Mesothelial cell of epicardium (in vitro differentiated cells): ENCODE data around the gene BLTP1. TPM values are rescaled to one million over a fixed set of nuclear protein-coding genes. Genes with fewer than 3 reads are reported as not detected.

Source experiments
- DNase-seq, 2 experiments: peaks; one replicate each; pipeline ENCODE4 v3.0.0; 2021; ENCODE audit warnings: low spot score in 2 of 2; ENCODE audit not compliant: unreplicated experiment in 2 of 2
- H3K27ac Mint-ChIP-seq: 2 replicates; pipeline ENCODE4 v1.8.0; 2021; ENCODE audit warnings: mixed read lengths
- H3K27me3 Mint-ChIP-seq: 2 replicates; pipeline ENCODE4 v1.8.0; 2021; ENCODE audit warnings: low read depth, mixed read lengths
- H3K36me3 Mint-ChIP-seq: 2 replicates; pipeline ENCODE4 v1.8.0; 2021; ENCODE audit warnings: mixed read lengths
- H3K4me1 Mint-ChIP-seq: 2 replicates; pipeline ENCODE4 v1.8.0; 2021; ENCODE audit warnings: mixed read lengths
- H3K4me3 Mint-ChIP-seq: 2 replicates; pipeline ENCODE4 v1.8.0; 2021; ENCODE audit warnings: mild to moderate bottlenecking, moderate library complexity, mixed read lengths
- H3K9me3 Mint-ChIP-seq: 2 replicates; pipeline ENCODE4 v1.8.0; 2021; ENCODE audit warnings: mixed read lengths
- CTCF ChIP-seq: fragments of 200-600 bp; sonication (generic); IDR thresholded peaks from one replicate; pipeline ENCODE4 v1.5.0; 2021; ENCODE audit warnings: antibody characterized with exemption; ENCODE audit not compliant: unreplicated experiment
- total RNA-seq: library from RNA; stranded (reverse); gene quantifications from 3 replicates; pipeline ENCODE4 v1.2.1, GENCODE V29; 2021

The BLTP1 gene
- total RNA-seq, 1 donor from 2014 or later = 75.7 TPM

DNA sequence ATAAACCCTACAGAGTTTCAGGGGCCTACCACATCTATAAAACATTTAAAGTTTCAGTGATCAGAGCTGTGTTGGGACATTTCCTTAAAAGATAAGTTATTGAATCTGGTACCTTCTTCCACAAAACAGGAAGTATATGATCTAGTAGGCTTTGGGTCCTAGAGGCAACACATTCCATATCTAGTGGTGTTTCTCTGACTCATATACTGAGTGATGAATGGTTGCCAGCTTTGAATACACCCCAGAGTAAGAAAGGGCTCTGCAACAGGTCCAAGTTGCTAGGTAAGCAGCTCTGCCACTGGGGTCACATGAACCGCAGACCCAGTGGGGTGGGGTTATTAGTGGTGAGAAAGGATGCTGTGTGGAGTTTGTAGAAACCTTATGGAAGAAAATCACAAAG, 32.4 kb upstream of the BLTP1 start:
- H3K4me1 Mint-ChIP-seq = no peaks in the 10 kb centered on the region
- no peaks in the 10 kb centered on the region for H3K9me3 Mint-ChIP-seq
- no peak overlapping the region for H3K4me3 Mint-ChIP-seq
- H3K36me3 Mint-ChIP-seq = no peaks in the 10 kb centered on the region
- no peak overlapping the region for H3K27ac Mint-ChIP-seq
- TF ChIP-seq CTCF = no peak
- no peak for DNase-seq
- peaks cover 2% of the 10 kb centered on the region for H3K27me3 Mint-ChIP-seq

GRCh38 chr4:122121593-122121992, 30.5 kb upstream of the BLTP1 start:
- no peaks in the 10 kb centered on the region for H3K9me3 Mint-ChIP-seq
- DNase-seq = no peak
- H3K4me1 Mint-ChIP-seq = no peaks in the 10 kb centered on the region
- no peak overlapping the region for H3K4me3 Mint-ChIP-seq
- H3K27me3 Mint-ChIP-seq = no peaks in the 10 kb centered on the region
- H3K27ac Mint-ChIP-seq = no peak overlapping the region
- no peak for TF ChIP-seq CTCF
- H3K36me3 Mint-ChIP-seq = no peaks in the 10 kb centered on the region

DNA sequence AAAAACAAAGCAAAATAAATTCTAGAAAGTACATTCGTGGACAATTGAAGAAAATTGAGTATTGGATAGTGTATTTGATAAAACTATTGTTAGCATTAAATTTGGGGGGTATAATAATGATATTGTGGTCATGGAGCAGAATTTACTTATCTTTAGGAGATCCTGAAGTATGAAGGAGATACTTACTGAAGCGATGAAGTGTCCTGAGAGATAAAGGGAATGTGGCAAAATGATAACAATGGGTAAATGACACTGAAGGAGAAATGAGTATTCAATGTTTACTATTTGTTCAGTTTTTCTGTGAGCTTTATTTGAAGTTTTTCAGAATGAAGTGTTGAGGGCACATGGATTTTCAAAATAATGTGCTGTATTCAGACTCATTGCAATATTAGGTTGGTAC, 30.0 kb upstream of the BLTP1 start:
- no peak overlapping the region for H3K4me3 Mint-ChIP-seq
- no peaks in the 10 kb centered on the region for H3K27me3 Mint-ChIP-seq
- H3K36me3 Mint-ChIP-seq = no peaks in the 10 kb centered on the region

DNA sequence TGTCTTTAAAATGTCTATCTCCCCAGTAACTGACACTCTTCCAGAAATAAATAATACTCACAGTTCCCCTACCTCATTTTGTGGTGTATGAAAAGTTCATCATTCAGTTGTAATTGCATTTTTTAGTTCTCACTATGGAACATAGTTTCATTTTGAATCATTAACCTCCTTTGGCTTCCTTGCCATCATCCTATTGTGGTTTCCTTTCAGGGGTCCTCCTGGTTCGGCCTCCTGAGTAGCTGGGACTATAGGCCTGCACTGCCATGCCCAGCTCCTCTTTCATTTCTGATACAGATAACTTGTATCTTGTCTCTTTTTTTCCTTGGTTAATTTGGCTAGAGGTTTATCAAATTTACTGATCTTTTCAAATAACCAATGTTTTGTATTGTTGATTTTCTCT, 23.1 kb upstream of the BLTP1 start:
- no peak for TF ChIP-seq CTCF
- Mint-ChIP-seq H3K27me3 (peaks cover 13% of the 10 kb centered on the region), H3K9me3 (no peaks in the 10 kb centered on the region), H3K36me3 (no peaks in the 10 kb centered on the region), H3K4me3 (no peak overlapping the region), H3K4me1 (no peaks in the 10 kb centered on the region), H3K27ac (no peak overlapping the region)
- DNase-seq = no peak

More for the DNA sequence above, 30.0 kb upstream of the BLTP1 start:
- no peak for DNase-seq
- Mint-ChIP-seq H3K4me1 (no peaks in the 10 kb centered on the region), H3K27ac (no peak overlapping the region), H3K9me3 (no peaks in the 10 kb centered on the region)
- no peak for TF ChIP-seq CTCF

DNA sequence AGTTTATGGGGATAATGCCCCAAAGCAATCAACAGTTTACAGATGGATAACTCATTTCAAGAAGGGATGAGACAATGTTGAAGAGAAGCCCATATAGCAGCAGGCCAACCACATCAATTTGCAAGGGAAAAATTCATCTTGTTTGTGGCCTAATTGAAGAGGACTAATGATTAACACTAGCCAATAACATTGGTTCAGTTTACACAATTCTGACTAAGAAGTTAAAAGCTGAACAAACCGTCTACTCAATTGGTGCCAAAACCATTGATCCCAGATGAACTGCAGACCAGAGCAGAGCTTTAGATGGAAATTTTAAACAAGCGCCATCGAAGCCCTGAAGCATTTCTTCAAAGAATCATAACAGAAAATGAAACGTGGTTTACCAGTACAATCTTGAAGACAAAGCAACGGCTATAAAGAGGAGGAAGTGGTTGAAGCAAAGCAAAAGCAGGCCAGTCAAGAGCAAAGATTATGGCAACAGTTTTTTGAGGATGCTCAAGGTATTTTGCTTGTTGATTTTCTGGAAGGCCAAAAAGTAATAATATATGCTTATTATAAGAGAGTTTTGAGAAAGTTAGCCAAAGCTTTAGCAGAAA, 20.5 kb upstream of the BLTP1 start:
- Mint-ChIP-seq H3K27me3 (peaks cover 20% of the 10 kb centered on the region), H3K36me3 (no peaks in the 10 kb centered on the region), H3K9me3 (no peaks in the 10 kb centered on the region), H3K4me1 (no peaks in the 10 kb centered on the region), H3K27ac (no peak overlapping the region), H3K4me3 (no peak overlapping the region)
- DNase-seq = no peak
- no peak for TF ChIP-seq CTCF

- Mint-ChIP-seq H3K27me3 (peaks cover 20% of the 10 kb centered on the region), H3K9me3 (no peaks in the 10 kb centered on the region), H3K4me3 (no peak overlapping the region), H3K36me3 (no peaks in the 10 kb centered on the region), H3K4me1 (no peaks in the 10 kb centered on the region), H3K27ac (no peak overlapping the region)
- no peak for DNase-seq
- no peak for TF ChIP-seq CTCF
Measured at GRCh38 chr4:122132891-122133290, 19.2 kb upstream of the BLTP1 start.
